Endothelial cell of umbilical vein (primary cell): ENCODE results near the gene IFITM5. TPM values are rescaled to one million over a fixed set of nuclear protein-coding genes. Genes with fewer than 3 reads are reported as not detected.

ENCODE experiments used
- BruUV-seq: library from RNA; stranded (reverse); fragments of 400-500 nt; replicated peaks from 2 replicates; lab custom pipeline; 2021; lab: Mats Ljungman, UMichigan
- CTCF ChIA-PET: fragments of 300-600, 350-600 bp; sonication (Branson Sonifier 250); formaldehyde crosslinking; loops from one replicate; lab custom pipeline; 2021; ENCODE audit warnings: antibody characterized with exemption, inconsistent platforms; lab: Charles Lee
- POLR2A ChIA-PET: fragments of 300-600, 350-600 bp; sonication (Branson Sonifier 250); formaldehyde crosslinking; loops from one replicate; lab custom pipeline; 2021; ENCODE audit warnings: antibody characterized with exemption, inconsistent platforms; lab: Charles Lee
- DNase-seq: peaks from one replicate; pipeline ENCODE4 v3.0.0-alpha.2; 2011; ENCODE audit warnings: low read depth, low spot score
- FAIRE-seq: peaks from 2 replicates; lab custom pipeline; 2011; peaks lifted over from hg19 to GRCh38; lab: Jason Lieb, UNC
- H2AFZ ChIP-seq: 2 replicates; pipeline ENCODE4 v1.6.0; 2012; ENCODE audit warnings: low read depth, low read length, control low read depth, inconsistent platforms
- H3K27ac ChIP-seq: 2 replicates; pipeline ENCODE4 v1.5.1; 2011; ENCODE audit warnings: low read depth, mild to moderate bottlenecking, control low read depth, low read length, moderate library complexity; ENCODE audit not compliant: insufficient read depth
- H3K27me3 ChIP-seq, 2 experiments: 2 replicates each; pipeline versions ENCODE4 v1.6.0 to v1.6.1; 2011; ENCODE audit warnings: low read length in 2 of 2, mixed read lengths in 1 of 2; ENCODE audit not compliant: control insufficient read depth in 2 of 2, insufficient read depth in 2 of 2
- H3K36me3 ChIP-seq, 2 experiments: 2 replicates in 1 of 2; 3 replicates in 1 of 2; pipeline ENCODE4 v1.5.1; 2011; ENCODE audit warnings: low read length in 2 of 2, mild to moderate bottlenecking in 1 of 2, moderate library complexity in 1 of 2; ENCODE audit not compliant: control insufficient read depth in 2 of 2, insufficient read depth in 2 of 2; ENCODE audit errors: extremely low read depth in 1 of 2
- H3K4me1 ChIP-seq: 3 replicates; pipeline ENCODE4 v1.5.1; 2011; ENCODE audit warnings: mild to moderate bottlenecking, low read length; ENCODE audit not compliant: control insufficient read depth, insufficient read depth; ENCODE audit errors: extremely low read depth
- H3K4me2 ChIP-seq: 2 replicates; pipeline ENCODE4 v1.6.1; 2011; ENCODE audit warnings: low read length, control low read depth, mixed read lengths; ENCODE audit not compliant: insufficient read depth
- H3K4me3 ChIP-seq, 3 experiments: fragments of 200-600 bp in 1 of 3; sonication (generic), shearing (Covaris generic) in 1 of 3; replicated peaks in 1 of 3; 2 replicates each; pipeline ENCODE4 v1.5.1; 2011 to 2016; ENCODE audit warnings: control low read depth in 3 of 3, low read length in 3 of 3, mild to moderate bottlenecking in 2 of 3, inconsistent platforms in 1 of 3, low read depth in 1 of 3, moderate library complexity in 1 of 3; ENCODE audit not compliant: insufficient read depth in 1 of 3
- H3K79me2 ChIP-seq: 2 replicates; pipeline ENCODE4 v1.6.0; 2012; ENCODE audit warnings: low read length, inconsistent platforms; ENCODE audit not compliant: control insufficient read depth, insufficient read depth
- H3K9ac ChIP-seq: replicated peaks from 2 replicates; pipeline ENCODE3; 2011; ENCODE audit warnings: low read length, control low read depth; ENCODE audit not compliant: insufficient read depth; ENCODE audit errors: extremely low read depth
- H3K9me1 ChIP-seq: replicated peaks from 3 replicates; pipeline ENCODE4 v1.6.0; 2011; ENCODE audit warnings: mild to moderate bottlenecking, low read length; ENCODE audit not compliant: control insufficient read depth, insufficient read depth; ENCODE audit errors: extremely low read depth
- H3K9me3 ChIP-seq: replicated peaks from 2 replicates; pipeline ENCODE4 v1.5.1; 2012; ENCODE audit warnings: low read length, inconsistent platforms; ENCODE audit not compliant: control insufficient read depth, insufficient read depth
- H4K20me1 ChIP-seq: replicated peaks from 2 replicates; pipeline ENCODE3; 2011; ENCODE audit warnings: mild to moderate bottlenecking, low read length; ENCODE audit not compliant: control insufficient read depth, insufficient read depth; ENCODE audit errors: extremely low read depth
- EZH2 ChIP-seq: IDR thresholded peaks from 2 replicates; pipeline ENCODE4 v1.6.1; 2012; ENCODE audit warnings: borderline replicate concordance, low read depth, mild to moderate bottlenecking, moderate library complexity, low read length, inconsistent platforms; ENCODE audit not compliant: severe bottlenecking
- FOS ChIP-seq: IDR thresholded peaks from 2 replicates; pipeline ENCODE4 v1.6.1; 2011; ENCODE audit warnings: mild to moderate bottlenecking, low read length, moderate library complexity, borderline replicate concordance; ENCODE audit not compliant: insufficient read depth
- GATA2 ChIP-seq: IDR thresholded peaks from 2 replicates; pipeline ENCODE4 v1.7.0; 2011; ENCODE audit warnings: low read depth, mild to moderate bottlenecking, moderate library complexity, mixed read lengths, low read length; ENCODE audit not compliant: insufficient read length, insufficient read depth
- POLR2A ChIP-seq: IDR thresholded peaks from 2 replicates; pipeline ENCODE4 v1.6.1; 2012; ENCODE audit warnings: low read depth, mild to moderate bottlenecking, control low read depth, low read length
- POLR2AphosphoS5 ChIP-seq: IDR thresholded peaks from 2 replicates; pipeline ENCODE4 v1.6.1; 2012; ENCODE audit warnings: low read depth, mild to moderate bottlenecking, control low read depth, low read length, moderate library complexity; ENCODE audit not compliant: insufficient read depth
- dilution Hi-C: fragments of 300-500 bp; cut with MboI; formaldehyde crosslinking; loops from one replicate; pipeline ENCODE4 v1.15.0; 2019; ENCODE audit warnings: low sequenced_read_pairs; ENCODE audit not compliant: extremely low pct_ligation_motif_present
- intact Hi-C: fragments of 100-400 bp; cut with micrococcal nuclease; formaldehyde crosslinking; loops from one replicate; pipeline ENCODE4 v1.10.0; 2022
- polyA plus RNA-seq, 4 experiments: library from polyadenylated mRNA; depleted of rRNA in 3 of 4; stranded (reverse) in 3 of 4; unstranded in 1 of 4; fragments of >200 nt; gene quantifications; 2 replicates each; pipeline versions ENCODE4 v1.2.1 to v1.2.3, GENCODE V29; 2011 to 2012; ENCODE audit warnings: missing spikeins in 1 of 4
- total RNA-seq: library from RNA; stranded (reverse); gene quantifications from 2 replicates; pipeline ENCODE4 v1.2.3, GENCODE V29; 2021
- TF ChIP-seq, protein P1 (sequence below): IDR thresholded peaks from 2 replicates; pipeline ENCODE4 v1.6.1; 2011; ENCODE audit not compliant: insufficient read depth, insufficient read length
- TF ChIP-seq, protein P2 (sequence below), 2 donors: IDR thresholded peaks; 1 replicate in 1 of 2; 2 replicates in 1 of 2; pipeline ENCODE4 v1.5.1; 2011; ENCODE audit warnings: low read length in 2 of 2, mild to moderate bottlenecking in 2 of 2, moderate library complexity in 2 of 2, control low read depth in 1 of 2, inconsistent platforms in 1 of 2, low read depth in 1 of 2; ENCODE audit not compliant: insufficient read depth in 1 of 2; ENCODE audit errors: extremely low read depth in 1 of 2

The IFITM5 gene
- total and polyA plus RNA-seq, 2 donors (not counting 3 experiments of a cell fraction or from before 2014, with no cell fraction given) = not detected

DNA sequence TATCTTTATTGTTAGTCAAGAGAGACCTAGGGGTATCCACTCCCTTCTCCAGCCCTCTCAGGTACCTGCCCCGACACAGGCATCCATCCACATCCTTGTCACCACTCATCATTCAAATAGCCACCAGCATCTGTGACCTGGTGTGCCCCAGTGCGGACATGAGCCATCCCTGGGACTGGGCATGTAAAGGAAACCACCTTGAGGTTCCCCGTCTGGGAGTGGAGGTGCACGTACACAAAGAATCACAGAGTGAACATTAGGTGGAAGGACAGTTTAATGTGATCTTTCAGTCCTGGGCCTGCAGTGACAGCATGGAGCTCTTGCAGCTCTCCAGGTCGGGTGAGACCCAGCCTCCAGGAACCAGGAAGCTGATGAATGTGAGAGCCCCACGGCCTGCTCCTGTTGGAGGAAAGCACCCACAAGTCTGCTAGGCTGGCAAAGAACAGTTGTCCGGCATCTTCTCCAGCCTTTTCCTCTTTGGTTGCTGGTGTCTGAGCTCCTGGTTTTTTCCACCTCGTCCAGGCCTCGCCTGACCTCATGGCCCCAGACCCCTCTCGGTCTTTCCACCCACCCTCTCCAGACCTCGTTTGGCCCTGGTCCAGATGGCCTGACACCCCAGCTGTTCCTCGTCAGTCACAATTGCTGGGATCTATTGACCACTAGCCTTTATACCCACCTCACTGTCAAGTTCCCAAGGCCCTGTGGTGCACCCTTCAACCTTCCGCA is 46.0 kb downstream of the IFITM5 start:
- Histone ChIP-seq H3K4me3 (no peak overlapping the region), H2AFZ (no peak overlapping the region), H4K20me1 (no peaks in the 10 kb centered on the region), H3K79me2 (no peaks in the 10 kb centered on the region), H3K36me3 (peaks cover 14 to 33% of the 10 kb centered on the region in 2 experiments), H3K9ac (no peak overlapping the region), H3K4me1 (no peaks in the 10 kb centered on the region), H3K27me3 (no peaks in the 10 kb centered on the region), H3K9me1 (no peaks in the 10 kb centered on the region), H3K27ac (no peak overlapping the region), H3K4me2 (no peak overlapping the region), H3K9me3 (no peaks in the 10 kb centered on the region)
- DNase-seq (no peak), FAIRE-seq (no peak)
- ChIA-PET CTCF (interaction anchor here (1.4 kb wide), 1 partner anchor 31 kb away, joined by 3 read pairs; no protein-coding TSS in a partner anchor), POLR2A (no interaction called here)
- no TSS peak for BruUV-seq
- no peak for TF ChIP-seq POLR2A
- TF ChIP-seq, protein P1, sequence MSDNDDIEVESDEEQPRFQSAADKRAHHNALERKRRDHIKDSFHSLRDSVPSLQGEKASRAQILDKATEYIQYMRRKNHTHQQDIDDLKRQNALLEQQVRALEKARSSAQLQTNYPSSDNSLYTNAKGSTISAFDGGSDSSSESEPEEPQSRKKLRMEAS = no peak
- TF ChIP-seq, protein P2, sequence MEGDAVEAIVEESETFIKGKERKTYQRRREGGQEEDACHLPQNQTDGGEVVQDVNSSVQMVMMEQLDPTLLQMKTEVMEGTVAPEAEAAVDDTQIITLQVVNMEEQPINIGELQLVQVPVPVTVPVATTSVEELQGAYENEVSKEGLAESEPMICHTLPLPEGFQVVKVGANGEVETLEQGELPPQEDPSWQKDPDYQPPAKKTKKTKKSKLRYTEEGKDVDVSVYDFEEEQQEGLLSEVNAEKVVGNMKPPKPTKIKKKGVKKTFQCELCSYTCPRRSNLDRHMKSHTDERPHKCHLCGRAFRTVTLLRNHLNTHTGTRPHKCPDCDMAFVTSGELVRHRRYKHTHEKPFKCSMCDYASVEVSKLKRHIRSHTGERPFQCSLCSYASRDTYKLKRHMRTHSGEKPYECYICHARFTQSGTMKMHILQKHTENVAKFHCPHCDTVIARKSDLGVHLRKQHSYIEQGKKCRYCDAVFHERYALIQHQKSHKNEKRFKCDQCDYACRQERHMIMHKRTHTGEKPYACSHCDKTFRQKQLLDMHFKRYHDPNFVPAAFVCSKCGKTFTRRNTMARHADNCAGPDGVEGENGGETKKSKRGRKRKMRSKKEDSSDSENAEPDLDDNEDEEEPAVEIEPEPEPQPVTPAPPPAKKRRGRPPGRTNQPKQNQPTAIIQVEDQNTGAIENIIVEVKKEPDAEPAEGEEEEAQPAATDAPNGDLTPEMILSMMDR (IDR thresholded peaks at IDR 0.05; ENCODE audit: extremely low read depth in 1 of 2, insufficient read depth in 1 of 2, low read depth in 1 of 2, low read length in 2 of 2) = no peak
- no peak for TF ChIP-seq EZH2
- no peak for TF ChIP-seq FOS
- TF ChIP-seq GATA2 = no peak
- TF ChIP-seq POLR2AphosphoS5 = no peak
- intact Hi-C loops (loop anchor here (5.0 kb wide), 1 partner anchor 194 kb away; no protein-coding TSS in a partner anchor), dilution Hi-C loops (no loop called here)
